GM21717 (cell line): ENCODE measurements around the gene KLHL30.
"Not testable (repeated sequence)": the region's sequence is repeated elsewhere in the genome, so short reads cannot be mapped to it uniquely, and the experiment has no call there.

Experiments
- ATAC-seq: cut with Tn5 transposase; IDR thresholded peaks from one replicate; pipeline ENCODE4 v1.9.1; 2021; ENCODE audit warnings: mild to moderate bottlenecking, moderate library complexity; ENCODE audit not compliant: unreplicated experiment

The KLHL30 gene

DNA sequence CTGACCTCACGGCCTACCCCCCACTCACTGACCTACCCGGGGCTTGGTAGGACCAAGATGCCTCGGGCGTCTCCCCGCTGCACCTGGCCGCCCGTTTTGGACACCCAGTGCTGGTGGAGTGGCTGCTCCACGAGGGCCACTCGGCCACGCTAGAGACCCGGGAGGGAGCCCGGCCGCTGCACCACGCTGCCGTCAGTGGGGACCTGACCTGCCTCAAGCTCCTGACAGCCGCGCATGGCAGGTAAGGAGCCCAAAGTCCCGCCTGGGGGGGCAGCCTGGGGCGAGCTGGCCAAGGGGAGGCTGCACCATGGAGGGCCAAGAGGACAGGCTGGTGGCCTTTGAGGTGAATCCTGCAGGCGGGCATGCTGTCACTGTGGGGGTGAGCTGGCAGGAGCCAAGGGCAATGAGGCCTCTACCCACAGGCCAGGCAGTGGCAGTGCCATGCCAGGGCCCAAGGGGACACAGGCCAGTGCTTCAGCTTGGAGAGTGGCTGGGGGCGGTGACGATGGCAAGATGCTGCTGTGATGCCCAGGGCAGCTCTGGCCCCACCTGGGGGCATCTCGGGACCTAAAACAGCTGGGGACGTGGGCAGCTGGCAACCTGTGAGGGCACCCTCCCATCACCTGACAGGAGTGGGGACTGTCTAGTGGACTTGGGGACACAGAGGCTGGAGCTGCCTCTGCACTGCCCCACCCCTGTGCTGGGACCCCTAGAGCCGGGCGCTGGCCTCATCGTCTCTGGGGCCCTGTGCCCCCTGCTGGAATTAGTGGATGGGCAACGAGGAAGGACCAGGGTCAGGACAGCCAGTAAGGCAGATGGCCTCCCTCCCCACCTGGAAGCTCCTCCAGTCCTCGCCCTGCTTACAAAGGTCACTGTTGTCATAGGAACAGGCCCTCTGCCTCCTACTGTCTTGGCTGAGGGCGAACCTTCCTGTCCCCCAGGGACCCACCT is 36.3 kb upstream of the KLHL30 start:
- no peak for ATAC-seq

DNA sequence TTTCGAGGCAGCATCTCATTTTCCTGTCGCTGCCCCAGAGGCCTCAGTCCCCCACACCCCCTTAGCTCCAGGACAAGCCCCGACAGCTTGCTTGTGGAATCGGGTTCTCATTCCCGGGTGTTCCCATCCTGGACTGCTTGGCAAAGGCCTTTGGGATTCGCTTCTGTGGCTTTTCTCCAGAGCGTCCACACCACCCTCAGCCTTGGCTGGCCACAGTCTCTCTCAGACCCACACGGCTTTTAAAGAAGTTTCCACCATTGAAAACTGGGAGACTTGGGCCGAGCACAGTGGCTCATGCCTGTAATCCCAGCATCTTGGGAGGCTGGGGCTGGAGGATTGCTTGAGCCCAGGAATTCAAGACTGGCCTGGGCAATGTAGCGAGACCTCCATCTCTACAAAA is 35.6 kb upstream of the KLHL30 start:
- ATAC-seq, result no peak

- ATAC-seq, result no peak
Measured at GRCh38 chr2:238103465-238104225, 34.8 kb upstream of the KLHL30 start.

- ATAC-seq, result no peak
Measured at GRCh38 chr2:238104226-238104690, 34.2 kb upstream of the KLHL30 start.

GRCh38 chr2:238104691-238105371 is 33.6 kb upstream of the KLHL30 start:
- ATAC-seq, result no peak

GRCh38 chr2:238105506-238106338 is 32.7 kb upstream of the KLHL30 start:
- no peak for ATAC-seq

- ATAC-seq, result no peak
Measured at GRCh38 chr2:238106339-238106697, 32.1 kb upstream of the KLHL30 start.

DNA sequence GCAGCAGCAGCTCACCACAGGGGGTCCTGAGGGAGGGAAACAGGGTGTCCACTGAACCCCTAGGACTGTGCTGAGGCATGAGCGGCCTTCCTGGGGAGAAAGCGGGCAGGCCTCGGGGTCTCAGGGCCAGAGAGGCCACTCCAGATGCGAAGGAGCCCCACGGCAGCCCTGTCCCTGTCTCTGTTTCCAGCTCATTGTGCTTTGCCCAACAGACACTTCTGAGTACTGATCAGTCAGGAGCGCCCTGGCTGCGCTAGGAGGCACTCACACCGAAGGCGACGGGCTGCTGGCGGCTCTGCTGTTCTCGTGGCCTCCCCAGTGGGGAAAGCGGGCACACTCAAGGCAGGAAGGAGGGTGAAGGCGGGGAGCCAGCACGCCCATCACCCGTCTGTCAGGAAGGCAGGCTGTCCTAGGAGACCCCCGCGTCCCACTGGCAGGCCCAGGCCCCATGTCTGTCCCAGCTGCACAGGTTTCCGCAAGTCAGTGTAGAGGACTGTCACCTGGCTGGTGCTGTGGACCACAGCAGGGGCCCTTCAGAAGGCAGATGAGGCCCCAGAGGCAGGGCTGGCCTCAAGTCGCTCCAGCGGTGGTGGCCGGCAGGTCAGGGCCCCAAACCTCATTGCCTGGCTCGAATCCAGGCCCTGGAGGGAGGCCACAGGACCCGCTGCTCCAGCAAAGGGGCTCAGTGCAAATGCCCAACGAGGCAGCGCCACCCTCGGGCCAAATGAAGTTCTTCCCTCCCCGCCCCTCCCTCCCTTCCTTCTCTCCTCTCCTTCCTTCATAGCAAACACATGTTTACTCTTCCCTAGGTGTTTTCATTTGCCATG is 31.6 kb upstream of the KLHL30 start:
- peak; percentile 18 for ATAC-seq

GRCh38 chr2:238107525-238108422 is 30.7 kb upstream of the KLHL30 start:
- ATAC-seq, result peak; percentile 81

DNA sequence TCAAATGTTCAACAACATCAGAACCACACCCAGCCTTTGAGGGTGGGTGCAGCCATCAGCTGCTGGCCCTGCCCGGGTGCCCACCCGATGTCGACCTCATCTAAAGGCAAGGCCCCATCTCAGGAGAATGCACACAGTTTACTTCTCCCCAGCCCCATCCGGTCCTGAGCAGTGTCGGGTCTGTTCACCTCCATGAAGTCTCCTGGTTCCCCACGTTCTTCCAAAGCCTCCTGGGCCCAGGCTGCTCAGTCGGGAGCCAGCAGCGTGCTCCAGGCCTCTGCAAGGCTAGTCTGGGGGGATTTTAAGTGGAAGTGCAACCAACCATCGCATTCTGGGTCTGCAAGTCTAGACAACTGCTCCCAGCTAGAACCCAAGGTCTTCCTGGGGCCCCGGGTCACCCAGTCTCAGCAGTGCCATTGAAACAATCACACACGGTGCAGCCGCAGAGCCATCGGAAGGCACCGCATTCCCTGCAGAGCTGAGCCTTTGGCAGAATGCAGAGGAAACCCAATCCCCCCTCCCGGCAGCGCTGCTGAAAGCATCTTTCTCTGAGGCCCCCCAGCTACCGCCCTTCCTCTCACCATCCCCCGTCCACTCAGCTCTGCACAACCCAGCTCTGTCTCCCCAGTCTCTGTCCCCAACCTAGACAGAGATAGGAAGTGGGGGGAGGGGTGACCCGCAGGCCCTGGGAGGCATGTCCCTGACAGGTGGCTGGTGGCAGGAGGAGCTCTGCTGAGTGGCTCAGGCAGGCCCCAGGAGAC is 29.9 kb upstream of the KLHL30 start:
- peak; percentile 63 for ATAC-seq

DNA sequence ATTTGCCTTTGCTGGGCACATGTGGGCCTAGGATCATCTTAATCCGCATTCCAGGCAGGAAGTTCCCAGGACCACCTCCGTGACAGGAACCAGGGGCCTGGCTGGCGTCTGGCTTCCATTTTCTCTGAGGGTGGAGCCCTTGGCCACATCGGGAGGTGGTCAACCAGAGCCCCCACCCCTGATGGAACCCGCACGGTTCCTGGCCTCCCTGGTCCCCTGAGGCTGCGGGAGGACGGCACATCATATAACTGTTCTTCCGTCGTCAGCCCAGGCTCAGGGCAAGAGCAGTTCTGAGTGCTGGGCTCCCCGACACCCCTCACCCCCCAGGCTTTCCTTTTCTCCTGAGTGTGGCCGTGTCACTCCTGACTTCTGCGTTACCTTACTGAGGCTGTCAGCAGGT is 24.9 kb upstream of the KLHL30 start:
- ATAC-seq, result no peak

- no peak for ATAC-seq
Measured at GRCh38 chr2:238114331-238114841, 24.1 kb upstream of the KLHL30 start.

- no peak for ATAC-seq
Measured at GRCh38 chr2:238114851-238115660, 23.4 kb upstream of the KLHL30 start.

DNA sequence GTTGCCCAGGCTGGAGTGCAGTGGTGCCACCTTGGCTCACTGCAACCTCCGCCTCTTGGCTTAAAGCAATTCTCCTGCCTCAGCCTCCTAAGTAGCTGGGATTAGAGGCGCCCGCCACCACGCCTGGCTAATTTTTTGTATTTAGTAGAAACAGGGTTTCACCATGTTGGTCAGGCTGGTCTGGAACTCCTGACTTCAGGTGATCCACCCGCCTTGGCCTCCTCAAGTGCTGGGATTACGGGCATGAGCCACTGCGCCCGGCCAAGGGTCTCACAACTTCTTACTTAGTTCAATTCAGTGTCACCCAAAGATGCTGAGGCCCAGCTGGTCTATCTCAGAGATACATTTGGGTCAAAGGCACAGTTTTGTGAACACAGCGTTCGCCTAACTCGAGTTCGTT is 22.8 kb upstream of the KLHL30 start:
- not testable (repeated sequence) for ATAC-seq

- ATAC-seq, result no peak
Measured at GRCh38 chr2:238116298-238117198, 21.9 kb upstream of the KLHL30 start.
